Endothelial cell of umbilical vein (primary cell): Measurements from ENCODE around the gene COTL1. TPM values are rescaled to one million over a fixed set of nuclear protein-coding genes. Genes with fewer than 3 reads are reported as not detected.

Experiments
- BruUV-seq: library from RNA; stranded (reverse); fragments of 400-500 nt; replicated peaks from 2 replicates; lab custom pipeline; 2021; lab: Mats Ljungman, UMichigan
- CTCF ChIA-PET: fragments of 300-600, 350-600 bp; sonication (Branson Sonifier 250); formaldehyde crosslinking; loops from one replicate; lab custom pipeline; 2021; ENCODE audit warnings: antibody characterized with exemption, inconsistent platforms; lab: Charles Lee
- POLR2A ChIA-PET: fragments of 300-600, 350-600 bp; sonication (Branson Sonifier 250); formaldehyde crosslinking; loops from one replicate; lab custom pipeline; 2021; ENCODE audit warnings: antibody characterized with exemption, inconsistent platforms; lab: Charles Lee
- DNase-seq: peaks from one replicate; pipeline ENCODE4 v3.0.0-alpha.2; 2011; ENCODE audit warnings: low read depth, low spot score
- FAIRE-seq: peaks from 2 replicates; lab custom pipeline; 2011; peaks lifted over from hg19 to GRCh38; lab: Jason Lieb, UNC
- H2AFZ ChIP-seq: 2 replicates; pipeline ENCODE4 v1.6.0; 2012; ENCODE audit warnings: low read depth, low read length, control low read depth, inconsistent platforms
- H3K27ac ChIP-seq: 2 replicates; pipeline ENCODE4 v1.5.1; 2011; ENCODE audit warnings: low read depth, mild to moderate bottlenecking, control low read depth, low read length, moderate library complexity; ENCODE audit not compliant: insufficient read depth
- H3K27me3 ChIP-seq, 2 experiments: 2 replicates each; pipeline versions ENCODE4 v1.6.0 to v1.6.1; 2011; ENCODE audit warnings: low read length in 2 of 2, mixed read lengths in 1 of 2; ENCODE audit not compliant: control insufficient read depth in 2 of 2, insufficient read depth in 2 of 2
- H3K36me3 ChIP-seq, 2 experiments: 2 replicates in 1 of 2; 3 replicates in 1 of 2; pipeline ENCODE4 v1.5.1; 2011; ENCODE audit warnings: low read length in 2 of 2, mild to moderate bottlenecking in 1 of 2, moderate library complexity in 1 of 2; ENCODE audit not compliant: control insufficient read depth in 2 of 2, insufficient read depth in 2 of 2; ENCODE audit errors: extremely low read depth in 1 of 2
- H3K4me1 ChIP-seq: 3 replicates; pipeline ENCODE4 v1.5.1; 2011; ENCODE audit warnings: mild to moderate bottlenecking, low read length; ENCODE audit not compliant: control insufficient read depth, insufficient read depth; ENCODE audit errors: extremely low read depth
- H3K4me2 ChIP-seq: 2 replicates; pipeline ENCODE4 v1.6.1; 2011; ENCODE audit warnings: low read length, control low read depth, mixed read lengths; ENCODE audit not compliant: insufficient read depth
- H3K4me3 ChIP-seq, 3 experiments: fragments of 200-600 bp in 1 of 3; sonication (generic), shearing (Covaris generic) in 1 of 3; replicated peaks in 1 of 3; 2 replicates each; pipeline ENCODE4 v1.5.1; 2011 to 2016; ENCODE audit warnings: control low read depth in 3 of 3, low read length in 3 of 3, mild to moderate bottlenecking in 2 of 3, inconsistent platforms in 1 of 3, low read depth in 1 of 3, moderate library complexity in 1 of 3; ENCODE audit not compliant: insufficient read depth in 1 of 3
- H3K79me2 ChIP-seq: 2 replicates; pipeline ENCODE4 v1.6.0; 2012; ENCODE audit warnings: low read length, inconsistent platforms; ENCODE audit not compliant: control insufficient read depth, insufficient read depth
- H3K9ac ChIP-seq: replicated peaks from 2 replicates; pipeline ENCODE3; 2011; ENCODE audit warnings: low read length, control low read depth; ENCODE audit not compliant: insufficient read depth; ENCODE audit errors: extremely low read depth
- H3K9me1 ChIP-seq: replicated peaks from 3 replicates; pipeline ENCODE4 v1.6.0; 2011; ENCODE audit warnings: mild to moderate bottlenecking, low read length; ENCODE audit not compliant: control insufficient read depth, insufficient read depth; ENCODE audit errors: extremely low read depth
- H3K9me3 ChIP-seq: replicated peaks from 2 replicates; pipeline ENCODE4 v1.5.1; 2012; ENCODE audit warnings: low read length, inconsistent platforms; ENCODE audit not compliant: control insufficient read depth, insufficient read depth
- H4K20me1 ChIP-seq: replicated peaks from 2 replicates; pipeline ENCODE3; 2011; ENCODE audit warnings: mild to moderate bottlenecking, low read length; ENCODE audit not compliant: control insufficient read depth, insufficient read depth; ENCODE audit errors: extremely low read depth
- CTCF ChIP-seq, 2 donors: IDR thresholded peaks; 1 replicate in 1 of 2; 2 replicates in 1 of 2; pipeline ENCODE4 v1.5.1; 2011; ENCODE audit warnings: low read length in 2 of 2, mild to moderate bottlenecking in 2 of 2, moderate library complexity in 2 of 2, control low read depth in 1 of 2, inconsistent platforms in 1 of 2, low read depth in 1 of 2; ENCODE audit not compliant: insufficient read depth in 1 of 2; ENCODE audit errors: extremely low read depth in 1 of 2
- EZH2 ChIP-seq: IDR thresholded peaks from 2 replicates; pipeline ENCODE4 v1.6.1; 2012; ENCODE audit warnings: borderline replicate concordance, low read depth, mild to moderate bottlenecking, moderate library complexity, low read length, inconsistent platforms; ENCODE audit not compliant: severe bottlenecking
- FOS ChIP-seq: IDR thresholded peaks from 2 replicates; pipeline ENCODE4 v1.6.1; 2011; ENCODE audit warnings: mild to moderate bottlenecking, low read length, moderate library complexity, borderline replicate concordance; ENCODE audit not compliant: insufficient read depth
- GATA2 ChIP-seq: IDR thresholded peaks from 2 replicates; pipeline ENCODE4 v1.7.0; 2011; ENCODE audit warnings: low read depth, mild to moderate bottlenecking, moderate library complexity, mixed read lengths, low read length; ENCODE audit not compliant: insufficient read length, insufficient read depth
- JUN ChIP-seq: IDR thresholded peaks from 2 replicates; pipeline ENCODE4 v1.6.1; 2011; ENCODE audit warnings: borderline replicate concordance, low read depth; ENCODE audit not compliant: insufficient read length, insufficient read depth
- MAX ChIP-seq: IDR thresholded peaks from 2 replicates; pipeline ENCODE4 v1.6.1; 2011; ENCODE audit not compliant: insufficient read depth, insufficient read length
- MYC ChIP-seq: IDR thresholded peaks from one replicate; pipeline ENCODE4 v1.6.1; 2011; ENCODE audit warnings: mild to moderate bottlenecking, low read depth, low read length
- POLR2A ChIP-seq: IDR thresholded peaks from 2 replicates; pipeline ENCODE4 v1.6.1; 2012; ENCODE audit warnings: low read depth, mild to moderate bottlenecking, control low read depth, low read length
- POLR2AphosphoS5 ChIP-seq: IDR thresholded peaks from 2 replicates; pipeline ENCODE4 v1.6.1; 2012; ENCODE audit warnings: low read depth, mild to moderate bottlenecking, control low read depth, low read length, moderate library complexity; ENCODE audit not compliant: insufficient read depth
- dilution Hi-C: fragments of 300-500 bp; cut with MboI; formaldehyde crosslinking; loops from one replicate; pipeline ENCODE4 v1.15.0; 2019; ENCODE audit warnings: low sequenced_read_pairs; ENCODE audit not compliant: extremely low pct_ligation_motif_present
- intact Hi-C: fragments of 100-400 bp; cut with micrococcal nuclease; formaldehyde crosslinking; loops from one replicate; pipeline ENCODE4 v1.10.0; 2022
- polyA plus RNA-seq, 4 experiments: library from polyadenylated mRNA; depleted of rRNA in 3 of 4; stranded (reverse) in 3 of 4; unstranded in 1 of 4; fragments of >200 nt; gene quantifications; 2 replicates each; pipeline versions ENCODE4 v1.2.1 to v1.2.3, GENCODE V29; 2011 to 2012; ENCODE audit warnings: missing spikeins in 1 of 4
- total RNA-seq: library from RNA; stranded (reverse); gene quantifications from 2 replicates; pipeline ENCODE4 v1.2.3, GENCODE V29; 2021

Gene COTL1
- total and polyA plus RNA-seq, 2 donors (not counting 3 experiments of a cell fraction or from before 2014, with no cell fraction given) = 90.0 to 200 TPM

GRCh38 chr16:84600343-84601229 lies 17.3 kb downstream of the COTL1 start:
- CTCF ChIA-PET = interaction anchor here (1.0 to 3.4 kb wide), 9 partner anchors 15 to 95 kb away, joined by 3 to 23 read pairs (median 9); partner anchors contain the start of gene COTL1
- POLR2A ChIA-PET = interaction anchor here (0.6 to 1.4 kb wide), 3 partner anchors 15 to 84 kb away, joined by 3 to 9 read pairs (median 8); no protein-coding TSS in a partner anchor
- DNase-seq (peak; percentile 21), FAIRE-seq (peak; percentile 49)
- Histone ChIP-seq H3K9ac (no peak overlapping the region), H3K36me3 (no peaks in the 10 kb centered on the region), H3K9me3 (no peaks in the 10 kb centered on the region), H3K4me1 (peaks cover 62% of the 10 kb centered on the region), H3K4me2 (peak overlapping the region; percentile 81), H4K20me1 (no peaks in the 10 kb centered on the region), H2AFZ (no peak overlapping the region), H3K4me3 (no peak overlapping the region), H3K27ac (peak overlapping the region; percentile 42), H3K27me3 (no peaks in the 10 kb centered on the region), H3K9me1 (no peaks in the 10 kb centered on the region), H3K79me2 (peaks cover 65% of the 10 kb centered on the region)
- BruUV-seq = no TSS peak
- TF ChIP-seq EZH2 = no peak
- no peak for TF ChIP-seq JUN
- TF ChIP-seq POLR2A = no peak
- no peak for TF ChIP-seq MYC
- no peak for TF ChIP-seq GATA2
- TF ChIP-seq POLR2AphosphoS5 = no peak
- no peak for TF ChIP-seq MAX
- no peak for TF ChIP-seq FOS
- no peak for TF ChIP-seq CTCF (IDR thresholded peaks at IDR 0.05; ENCODE audit: extremely low read depth in 1 of 2, insufficient read depth in 1 of 2, low read depth in 1 of 2, low read length in 2 of 2)
- intact Hi-C loops = no loop called here
- dilution Hi-C loops = loop anchor here (25.0 kb wide), 1 partner anchor 88 kb away; the partner anchor contains the start of gene MEAK7
